Stomach (tissue), 19 donors: Measurements from ENCODE around the gene BDH1. TPM values are rescaled to one million over a fixed set of nuclear protein-coding genes. Genes with fewer than 3 reads are reported as not detected.
"Not testable (repeated sequence)": the region's sequence is repeated elsewhere in the genome, so short reads cannot be mapped to it uniquely, and the experiment has no call there.

Experiments
- DNase-seq, 2 donors: peaks; one replicate each; pipeline versions ENCODE4 v3.0.0 to v3.0.0-alpha.2; 2013 to 2019
- H3K27ac ChIP-seq, 5 donors: fragments of 200-600 bp in 4 of 5; sonication (generic) in 4 of 5; one replicate each; pipeline ENCODE4 v1.5.1; 2013 to 2019; ENCODE audit warnings: mild to moderate bottlenecking in 1 of 5, moderate library complexity in 1 of 5
- H3K27me3 ChIP-seq, 3 donors: fragments of 200-600 bp; sonication (generic); one replicate each; pipeline ENCODE4 v1.5.1; 2017 to 2019; ENCODE audit warnings: mixed run types in 1 of 3
- H3K36me3 ChIP-seq, 4 donors: fragments of 200-600 bp; sonication (generic); 1 replicate in 3 of 4; 2 replicates in 1 of 4; pipeline ENCODE4 v1.5.1; 2016 to 2019
- H3K4me1 ChIP-seq, 4 donors: fragments of 200-600 bp; sonication (generic); one replicate each; pipeline ENCODE4 v1.5.1; 2016 to 2019
- H3K4me3 ChIP-seq, 4 donors: fragments of 200-600 bp; sonication (generic) in 3 of 4; one replicate each; pipeline ENCODE4 v1.5.1; 2016 to 2019; ENCODE audit warnings: mild to moderate bottlenecking in 1 of 4
- H3K9me3 ChIP-seq, 4 donors: fragments of 200-600 bp; sonication (generic); one replicate each; pipeline ENCODE4 v1.5.1; 2016 to 2019
- CTCF ChIP-seq, 7 experiments: fragments of 450-650 bp in 4 of 7; fragments of 200-600 bp in 3 of 7; sonication (generic) in 3 of 7; IDR thresholded peaks; one replicate each; pipeline ENCODE4 v1.5.1; 2016 to 2019; ENCODE audit warnings: antibody characterized with exemption in 7 of 7, control low read depth in 2 of 7, mild to moderate bottlenecking in 1 of 7
- EP300 ChIP-seq: sonication (generic); formaldehyde crosslinking; IDR thresholded peaks from one replicate; pipeline ENCODE4 v1.6.1; 2017; ENCODE audit warnings: antibody characterized with exemption
- POLR2A ChIP-seq, 4 donors: fragments of 450-650 bp; IDR thresholded peaks; one replicate each; pipeline ENCODE4 v1.6.1; 2016; ENCODE audit warnings: antibody characterized with exemption in 4 of 4, control low read depth in 2 of 4, mild to moderate bottlenecking in 1 of 4, moderate library complexity in 1 of 4
- POLR2AphosphoS5 ChIP-seq, 3 donors: sonication (generic); formaldehyde crosslinking; IDR thresholded peaks; one replicate each; pipeline ENCODE4 v1.6.1; 2016; ENCODE audit warnings: antibody characterized with exemption in 3 of 3
- WGBS, 5 donors: extraction: QIAGEN DNeasy Blood & Tissue Kit in 3 of 5; methylation state at CpG; one replicate each; pipeline versions ENCODE4 v1.1.5 to v1.1.7; 2013 to 2018; 5-methylcytosine and 5-hydroxymethylcytosine counted together
- intact Hi-C: fragments of 100-400 bp; cut with DNase I; formaldehyde crosslinking; loops from one replicate; pipeline ENCODE4 v1.15.1; 2023; ENCODE audit warnings: low total_unique reads
- long read RNA-seq, 10 donors: transcript quantifications; one replicate each; lab custom pipeline, GENCODE V29; 2026
- polyA plus RNA-seq, 3 donors: library from polyadenylated mRNA; stranded (reverse); fragments of 200-250 nt; gene quantifications; one replicate each; pipeline ENCODE4 v1.2.3, GENCODE V29; 2013
- total RNA-seq, 5 donors: library from RNA; depleted of rRNA; stranded (reverse); fragments of >200 nt; gene quantifications; one replicate each; pipeline versions ENCODE4 v1.1.0 to v1.2.3, GENCODE V29; 2014 to 2016
- donor health status: healthy with polysubstance abuse.
- donor health status: Bipolar disorder and iron deficiency.
- donor health status: healthy.

The BDH1 gene, protein sequence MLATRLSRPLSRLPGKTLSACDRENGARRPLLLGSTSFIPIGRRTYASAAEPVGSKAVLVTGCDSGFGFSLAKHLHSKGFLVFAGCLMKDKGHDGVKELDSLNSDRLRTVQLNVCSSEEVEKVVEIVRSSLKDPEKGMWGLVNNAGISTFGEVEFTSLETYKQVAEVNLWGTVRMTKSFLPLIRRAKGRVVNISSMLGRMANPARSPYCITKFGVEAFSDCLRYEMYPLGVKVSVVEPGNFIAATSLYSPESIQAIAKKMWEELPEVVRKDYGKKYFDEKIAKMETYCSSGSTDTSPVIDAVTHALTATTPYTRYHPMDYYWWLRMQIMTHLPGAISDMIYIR
- total RNA-seq (100 to 1,000 TPM in 1 of 5 donors, 10 to 100 TPM in 3, 1 to 10 TPM in 1; 3.5 to 128 (median 20.5) TPM), polyA plus RNA-seq (10 to 100 TPM; 10.6 to 37.5 (median 20.6) TPM)
- long read RNA-seq, donor 1, partial matches to known transcripts = 0 of 3 reads
- long read RNA-seq, donor 1, other reads (novel, unspliced or antisense) = 0 of 3 reads
- long read RNA-seq, donor 2, partial matches to known transcripts = 0 of 1 reads
- long read RNA-seq, donor 2, other reads (novel, unspliced or antisense) = 0 of 1 reads
- long read RNA-seq, donor 3, transcript BDH1-202 (7 exons, 3,455 nt) = major isoform, 7 of 10 reads
- long read RNA-seq, donor 3, partial matches to known transcripts = 0 of 10 reads
- long read RNA-seq, donor 3, other reads (novel, unspliced or antisense) = 0 of 10 reads
- long read RNA-seq, donor 4, partial matches to known transcripts = 0 of 1 reads
- long read RNA-seq, donor 4, other reads (novel, unspliced or antisense) = 0 of 1 reads
- long read RNA-seq, donor 5, partial matches to known transcripts = 0 of 4 reads
- long read RNA-seq, donor 5, other reads (novel, unspliced or antisense) = 0 of 4 reads
- long read RNA-seq, donor 6 = 0 reads
- long read RNA-seq, donor 7, partial matches to known transcripts = 0 of 3 reads
- long read RNA-seq, donor 7, other reads (novel, unspliced or antisense) = 0 of 3 reads
- long read RNA-seq, donor 8, transcript BDH1-202 (7 exons, 3,455 nt) = major isoform, 8 of 16 reads
- long read RNA-seq, donor 8, partial matches to known transcripts = 5 of 16 reads
- long read RNA-seq, donor 8, other reads (novel, unspliced or antisense) = 0 of 16 reads
- long read RNA-seq, donor 9, partial matches to known transcripts = 0 of 2 reads
- long read RNA-seq, donor 9, other reads (novel, unspliced or antisense) = 0 of 2 reads
- long read RNA-seq, donor 10, partial matches to known transcripts = 0 of 2 reads
- long read RNA-seq, donor 10, other reads (novel, unspliced or antisense) = 0 of 2 reads

DNA sequence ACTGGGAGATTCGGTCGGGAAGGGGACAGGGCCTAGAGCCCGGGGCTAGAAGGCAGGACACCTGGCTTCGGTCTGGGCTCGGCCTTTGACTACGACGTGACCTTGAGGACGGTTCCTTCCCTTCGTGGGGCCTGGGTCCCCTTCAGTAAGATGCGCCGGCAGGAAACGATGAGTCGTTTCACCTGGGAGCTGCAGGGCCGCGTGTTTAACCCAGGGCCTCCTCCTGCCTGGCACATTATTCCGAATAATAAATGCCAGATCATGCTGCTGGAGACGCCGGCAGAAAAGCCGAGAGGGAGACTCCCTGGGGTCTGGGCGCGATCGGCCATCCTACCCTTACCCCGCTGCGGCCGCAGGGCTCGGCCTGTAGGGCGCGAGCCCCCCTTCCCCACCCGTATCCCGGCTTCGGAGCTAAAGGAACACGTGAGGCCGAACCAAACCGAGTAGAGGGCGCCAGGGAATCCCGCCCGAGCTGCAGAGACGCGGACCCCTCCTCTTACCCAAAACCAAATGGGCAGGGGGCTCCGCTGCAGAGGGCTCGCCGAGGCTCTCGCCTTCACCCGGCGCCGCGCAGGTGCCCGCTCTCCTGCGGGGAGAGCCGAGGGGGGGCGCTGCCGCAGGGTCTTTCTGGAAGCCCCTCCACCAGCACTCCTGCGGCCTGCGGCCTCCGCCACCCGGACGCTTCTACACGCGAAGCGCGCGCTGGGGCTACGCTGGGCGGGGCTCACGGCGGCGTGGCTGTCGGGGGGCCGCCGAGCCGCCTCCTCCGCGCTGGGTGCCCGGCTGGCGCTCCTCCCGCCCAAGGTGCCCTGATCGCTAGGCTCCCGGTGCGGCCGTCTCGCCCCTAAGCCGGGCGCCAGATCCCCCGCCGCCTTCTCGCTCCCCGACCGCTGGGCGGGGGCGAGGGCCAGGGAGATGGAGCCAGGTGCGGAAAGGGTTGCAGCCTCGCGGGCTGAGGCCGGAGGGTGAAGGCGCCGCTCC lies at the start of gene BDH1:
Gene BDH1, minus strand, starts transcription at position 688 of the 981 bp plus-strand sequence. CDS start 9,525 bp downstream, outside the sequence.
- H3K27ac ChIP-seq = peak within 1 kb of the TSS; percentile 96 to 99 (median 97)
- peak within 1 kb of the TSS; percentile 75 to 91 (median 90) for H3K4me3 ChIP-seq
- intact Hi-C loops = no loop called here
- H3K4me1 ChIP-seq = peaks cover 14 to 26% (median 23%) of the 10 kb centered on the region in 4 donors
- H3K9me3 ChIP-seq = no peaks in the 10 kb centered on the region
- H3K27me3 ChIP-seq = peaks cover 0 to 19% (median 5%) of the 10 kb centered on the region in 3 donors
- no peaks in the 10 kb centered on the region for H3K36me3 ChIP-seq
- 0 to 1% (median 1%) methylated on average over 42 to 96 of the region's 96 CpGs for WGBS, 5 donors
- peak; percentile 59 to 75 for DNase-seq
- TF ChIP-seq POLR2AphosphoS5 (IDR thresholded peaks at IDR 0.05) = peak in 2 of 3 donors; percentile 20 to 38
- TF ChIP-seq POLR2A (IDR thresholded peaks at IDR 0.05) = no peak

- peaks cover 21 to 52% (median 45%) of the 10 kb centered on the region in 4 donors for H3K36me3 ChIP-seq
- no peak overlapping the region for H3K4me3 ChIP-seq
- no peaks in the 10 kb centered on the region for H3K27me3 ChIP-seq
- DNase-seq = no peak
- H3K4me1 ChIP-seq = peaks cover 0 to 15% (median 10%) of the 10 kb centered on the region in 4 donors
- H3K27ac ChIP-seq = no peak overlapping the region
- intact Hi-C loops = no loop called here
- 93 to 97% (median 94%) methylated on average over 13 to 15 of the region's 15 CpGs for WGBS, 5 donors
- TF ChIP-seq POLR2AphosphoS5 (IDR thresholded peaks at IDR 0.05) (no peak), CTCF (IDR thresholded peaks at IDR 0.05) (no peak), EP300 (no peak), POLR2A (IDR thresholded peaks at IDR 0.05) (no peak)
- H3K9me3 ChIP-seq = no peaks in the 10 kb centered on the region
Observed at GRCh38 chr3:197603317-197603933, 47.7 kb upstream of the BDH1 start.

- 94 to 96% (median 95%) methylated on average over 24 to 31 of the region's 31 CpGs; no CpG with 5 or more reads in 1 of the 5 donors for WGBS, 5 donors
- not testable (repeated sequence) for H3K27me3 ChIP-seq
Observed at GRCh38 chr3:197602351-197602750, 46.6 kb upstream of the BDH1 start.

GRCh38 chr3:197601566-197601840 lies 45.7 kb upstream of the BDH1 start:
- Histone ChIP-seq H3K36me3 (peaks cover 6 to 32% (median 26%) of the 10 kb centered on the region in 4 donors), H3K4me1 (peaks cover 0 to 12% (median 10%) of the 10 kb centered on the region in 4 donors), H3K27ac (peak overlapping the region in 1 of 5 donors; percentile 7)
- H3K4me3 ChIP-seq, H3K27me3 ChIP-seq, H3K9me3 ChIP-seq, intact Hi-C loops, DNase-seq: not testable (repeated sequence)
- 53 to 72% (median 57%) methylated on average over 2 of the region's 2 CpGs for WGBS, 5 donors

More at GRCh38 chr3:197602351-197602750, 46.6 kb upstream of the BDH1 start:
- H3K9me3 ChIP-seq, DNase-seq, intact Hi-C loops, H3K4me3 ChIP-seq, H3K27ac ChIP-seq: not testable (repeated sequence)
- Histone ChIP-seq H3K4me1 (peaks cover 0 to 14% (median 10%) of the 10 kb centered on the region in 4 donors), H3K36me3 (peaks cover 11 to 41% (median 34%) of the 10 kb centered on the region in 4 donors)
